ENCODE data around the gene FN3K.

The FN3K gene

DNA sequence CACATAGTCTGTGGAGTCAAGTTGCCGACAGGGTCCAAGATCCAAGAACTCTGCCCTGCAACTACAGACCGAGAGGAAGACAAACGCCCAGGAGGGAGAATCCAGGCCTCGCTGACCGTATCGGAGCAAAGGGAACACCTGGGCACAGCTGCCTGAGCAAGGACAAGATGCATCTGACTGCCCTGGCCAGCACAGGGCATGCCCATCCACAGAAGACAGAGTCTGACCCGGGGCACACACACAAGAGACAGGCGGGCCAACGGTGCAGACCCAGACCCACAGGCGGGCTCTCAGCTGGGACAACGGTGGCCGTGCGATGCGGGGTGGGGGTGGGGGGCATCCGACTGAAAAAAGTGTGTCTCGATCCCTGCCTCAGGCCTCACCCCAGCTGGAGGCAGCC is 43.1 kb upstream of the FN3K start:
- no peak for ATAC-seq
- TF ChIP-seq, protein P1, sequence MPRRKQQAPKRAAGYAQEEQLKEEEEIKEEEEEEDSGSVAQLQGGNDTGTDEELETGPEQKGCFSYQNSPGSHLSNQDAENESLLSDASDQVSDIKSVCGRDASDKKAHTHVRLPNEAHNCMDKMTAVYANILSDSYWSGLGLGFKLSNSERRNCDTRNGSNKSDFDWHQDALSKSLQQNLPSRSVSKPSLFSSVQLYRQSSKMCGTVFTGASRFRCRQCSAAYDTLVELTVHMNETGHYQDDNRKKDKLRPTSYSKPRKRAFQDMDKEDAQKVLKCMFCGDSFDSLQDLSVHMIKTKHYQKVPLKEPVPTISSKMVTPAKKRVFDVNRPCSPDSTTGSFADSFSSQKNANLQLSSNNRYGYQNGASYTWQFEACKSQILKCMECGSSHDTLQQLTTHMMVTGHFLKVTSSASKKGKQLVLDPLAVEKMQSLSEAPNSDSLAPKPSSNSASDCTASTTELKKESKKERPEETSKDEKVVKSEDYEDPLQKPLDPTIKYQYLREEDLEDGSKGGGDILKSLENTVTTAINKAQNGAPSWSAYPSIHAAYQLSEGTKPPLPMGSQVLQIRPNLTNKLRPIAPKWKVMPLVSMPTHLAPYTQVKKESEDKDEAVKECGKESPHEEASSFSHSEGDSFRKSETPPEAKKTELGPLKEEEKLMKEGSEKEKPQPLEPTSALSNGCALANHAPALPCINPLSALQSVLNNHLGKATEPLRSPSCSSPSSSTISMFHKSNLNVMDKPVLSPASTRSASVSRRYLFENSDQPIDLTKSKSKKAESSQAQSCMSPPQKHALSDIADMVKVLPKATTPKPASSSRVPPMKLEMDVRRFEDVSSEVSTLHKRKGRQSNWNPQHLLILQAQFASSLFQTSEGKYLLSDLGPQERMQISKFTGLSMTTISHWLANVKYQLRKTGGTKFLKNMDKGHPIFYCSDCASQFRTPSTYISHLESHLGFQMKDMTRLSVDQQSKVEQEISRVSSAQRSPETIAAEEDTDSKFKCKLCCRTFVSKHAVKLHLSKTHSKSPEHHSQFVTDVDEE (CRISPR knock-in tag; IDR thresholded peaks at IDR 0.05) = no peak
- TF ChIP-seq, protein P2, sequence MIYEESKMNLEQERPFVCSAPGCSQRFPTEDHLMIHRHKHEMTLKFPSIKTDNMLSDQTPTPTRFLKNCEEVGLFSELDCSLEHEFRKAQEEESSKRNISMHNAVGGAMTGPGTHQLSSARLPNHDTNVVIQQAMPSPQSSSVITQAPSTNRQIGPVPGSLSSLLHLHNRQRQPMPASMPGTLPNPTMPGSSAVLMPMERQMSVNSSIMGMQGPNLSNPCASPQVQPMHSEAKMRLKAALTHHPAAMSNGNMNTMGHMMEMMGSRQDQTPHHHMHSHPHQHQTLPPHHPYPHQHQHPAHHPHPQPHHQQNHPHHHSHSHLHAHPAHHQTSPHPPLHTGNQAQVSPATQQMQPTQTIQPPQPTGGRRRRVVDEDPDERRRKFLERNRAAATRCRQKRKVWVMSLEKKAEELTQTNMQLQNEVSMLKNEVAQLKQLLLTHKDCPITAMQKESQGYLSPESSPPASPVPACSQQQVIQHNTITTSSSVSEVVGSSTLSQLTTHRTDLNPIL (CRISPR knock-in tag; IDR thresholded peaks at IDR 0.05; ENCODE audit: low read depth) = no peak
- TF ChIP-seq, protein P3, sequence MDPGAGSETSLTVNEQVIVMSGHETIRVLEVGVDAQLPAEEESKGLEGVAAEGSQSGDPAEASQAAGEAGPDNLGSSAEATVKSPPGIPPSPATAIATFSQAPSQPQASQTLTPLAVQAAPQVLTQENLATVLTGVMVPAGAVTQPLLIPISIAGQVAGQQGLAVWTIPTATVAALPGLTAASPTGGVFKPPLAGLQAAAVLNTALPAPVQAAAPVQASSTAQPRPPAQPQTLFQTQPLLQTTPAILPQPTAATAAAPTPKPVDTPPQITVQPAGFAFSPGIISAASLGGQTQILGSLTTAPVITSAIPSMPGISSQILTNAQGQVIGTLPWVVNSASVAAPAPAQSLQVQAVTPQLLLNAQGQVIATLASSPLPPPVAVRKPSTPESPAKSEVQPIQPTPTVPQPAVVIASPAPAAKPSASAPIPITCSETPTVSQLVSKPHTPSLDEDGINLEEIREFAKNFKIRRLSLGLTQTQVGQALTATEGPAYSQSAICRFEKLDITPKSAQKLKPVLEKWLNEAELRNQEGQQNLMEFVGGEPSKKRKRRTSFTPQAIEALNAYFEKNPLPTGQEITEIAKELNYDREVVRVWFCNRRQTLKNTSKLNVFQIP (CRISPR knock-in tag; IDR thresholded peaks at IDR 0.05; ENCODE audit: borderline replicate concordance, low read depth) = no peak
- TF ChIP-seq, protein P4, sequence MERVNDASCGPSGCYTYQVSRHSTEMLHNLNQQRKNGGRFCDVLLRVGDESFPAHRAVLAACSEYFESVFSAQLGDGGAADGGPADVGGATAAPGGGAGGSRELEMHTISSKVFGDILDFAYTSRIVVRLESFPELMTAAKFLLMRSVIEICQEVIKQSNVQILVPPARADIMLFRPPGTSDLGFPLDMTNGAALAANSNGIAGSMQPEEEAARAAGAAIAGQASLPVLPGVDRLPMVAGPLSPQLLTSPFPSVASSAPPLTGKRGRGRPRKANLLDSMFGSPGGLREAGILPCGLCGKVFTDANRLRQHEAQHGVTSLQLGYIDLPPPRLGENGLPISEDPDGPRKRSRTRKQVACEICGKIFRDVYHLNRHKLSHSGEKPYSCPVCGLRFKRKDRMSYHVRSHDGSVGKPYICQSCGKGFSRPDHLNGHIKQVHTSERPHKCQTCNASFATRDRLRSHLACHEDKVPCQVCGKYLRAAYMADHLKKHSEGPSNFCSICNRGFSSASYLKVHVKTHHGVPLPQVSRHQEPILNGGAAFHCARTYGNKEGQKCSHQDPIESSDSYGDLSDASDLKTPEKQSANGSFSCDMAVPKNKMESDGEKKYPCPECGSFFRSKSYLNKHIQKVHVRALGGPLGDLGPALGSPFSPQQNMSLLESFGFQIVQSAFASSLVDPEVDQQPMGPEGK (CRISPR knock-in tag; IDR thresholded peaks at IDR 0.05; ENCODE audit: borderline replicate concordance) = no peak
- TF ChIP-seq ZNF70 (CRISPR knock-in tag; IDR thresholded peaks at IDR 0.05) (no peak), ISL1 (CRISPR knock-in tag; IDR thresholded peaks at IDR 0.05) (no peak), BACH2 (CRISPR knock-in tag; IDR thresholded peaks at IDR 0.05; ENCODE audit: borderline replicate concordance) (no peak), RARB (CRISPR knock-in tag; IDR thresholded peaks at IDR 0.05) (no peak), PPARA (CRISPR knock-in tag; IDR thresholded peaks at IDR 0.05; ENCODE audit: borderline replicate concordance) (no peak), ZFP3 (CRISPR knock-in tag; IDR thresholded peaks at IDR 0.05) (no peak), ARNTL (CRISPR knock-in tag; IDR thresholded peaks at IDR 0.05; ENCODE audit: borderline replicate concordance, low read depth) (no peak), ESRRG (CRISPR knock-in tag; IDR thresholded peaks at IDR 0.05) (no peak), ZFP30 (CRISPR knock-in tag; IDR thresholded peaks at IDR 0.05) (no peak), ZNF565 (CRISPR knock-in tag; conservative IDR thresholded peaks at IDR 0.05; ENCODE audit: low read depth) (no peak), TCF4 (CRISPR knock-in tag; IDR thresholded peaks at IDR 0.05; ENCODE audit: borderline replicate concordance) (no peak)

DNA sequence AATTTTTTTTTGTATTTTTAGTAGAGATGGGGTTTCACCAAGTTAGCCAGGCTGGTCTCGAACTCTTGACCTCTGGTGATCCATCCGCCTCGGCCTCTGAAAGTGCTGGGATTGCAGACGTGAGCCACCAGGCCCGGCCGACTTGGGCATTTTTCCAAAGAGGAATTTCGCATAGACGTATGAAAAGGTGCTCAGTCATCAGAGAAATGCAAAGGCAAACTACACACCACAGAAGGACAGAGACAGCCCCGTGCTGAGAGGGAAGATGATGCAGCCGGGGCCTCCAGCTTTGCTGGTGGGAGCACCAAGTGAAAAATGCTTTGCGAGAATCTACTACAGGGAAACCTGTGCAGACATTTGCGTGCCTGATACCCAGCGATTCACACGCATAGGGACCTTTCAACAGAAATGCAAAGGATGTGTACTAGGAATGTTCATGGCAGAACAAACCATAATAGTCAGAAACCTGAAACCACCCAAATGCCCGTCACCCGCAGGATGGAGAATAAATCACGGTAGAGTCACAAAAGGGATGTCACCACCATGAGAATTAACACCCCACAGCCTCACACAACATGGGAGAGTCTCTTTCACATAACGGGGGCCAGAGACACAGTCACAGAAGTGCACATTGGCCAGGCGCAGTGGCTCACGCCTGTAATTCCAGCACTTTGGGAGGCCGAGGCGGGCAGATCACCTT is 42.1 kb upstream of the FN3K start:
- no peak for ATAC-seq
- TF ChIP-seq ZFP30 (CRISPR knock-in tag; IDR thresholded peaks at IDR 0.05) (no peak), SNAI2 (CRISPR knock-in tag; IDR thresholded peaks at IDR 0.05) (no peak), CSDC2 (CRISPR knock-in tag; IDR thresholded peaks at IDR 0.05) (no peak), ZNF8 (CRISPR knock-in tag; IDR thresholded peaks at IDR 0.05) (no peak), TOX (CRISPR knock-in tag; IDR thresholded peaks at IDR 0.05; ENCODE audit: borderline replicate concordance) (no peak), ZC3H10 (CRISPR knock-in tag; IDR thresholded peaks at IDR 0.05) (no peak), PPARA (CRISPR knock-in tag; IDR thresholded peaks at IDR 0.05; ENCODE audit: borderline replicate concordance) (no peak), ARNTL (CRISPR knock-in tag; IDR thresholded peaks at IDR 0.05; ENCODE audit: borderline replicate concordance, low read depth) (no peak), ZNF70 (CRISPR knock-in tag; IDR thresholded peaks at IDR 0.05) (no peak), ESRRG (CRISPR knock-in tag; IDR thresholded peaks at IDR 0.05) (no peak), RARB (CRISPR knock-in tag; IDR thresholded peaks at IDR 0.05) (no peak)
- TF ChIP-seq, protein P5, sequence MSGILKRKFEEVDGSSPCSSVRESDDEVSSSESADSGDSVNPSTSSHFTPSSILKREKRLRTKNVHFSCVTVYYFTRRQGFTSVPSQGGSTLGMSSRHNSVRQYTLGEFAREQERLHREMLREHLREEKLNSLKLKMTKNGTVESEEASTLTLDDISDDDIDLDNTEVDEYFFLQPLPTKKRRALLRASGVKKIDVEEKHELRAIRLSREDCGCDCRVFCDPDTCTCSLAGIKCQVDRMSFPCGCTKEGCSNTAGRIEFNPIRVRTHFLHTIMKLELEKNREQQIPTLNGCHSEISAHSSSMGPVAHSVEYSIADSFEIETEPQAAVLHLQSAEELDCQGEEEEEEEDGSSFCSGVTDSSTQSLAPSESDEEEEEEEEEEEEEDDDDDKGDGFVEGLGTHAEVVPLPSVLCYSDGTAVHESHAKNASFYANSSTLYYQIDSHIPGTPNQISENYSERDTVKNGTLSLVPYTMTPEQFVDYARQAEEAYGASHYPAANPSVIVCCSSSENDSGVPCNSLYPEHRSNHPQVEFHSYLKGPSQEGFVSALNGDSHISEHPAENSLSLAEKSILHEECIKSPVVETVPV (CRISPR knock-in tag; IDR thresholded peaks at IDR 0.05) = no peak
- TF ChIP-seq, protein P1 (CRISPR knock-in tag; IDR thresholded peaks at IDR 0.05) = no peak

Measured in SK-N-SH treated with all-trans-retinoic acid at 6 μM for 48 hours (cell line).